Uterus (tissue), 4 donors: Measurements from ENCODE around the gene PCDH9. TPM values are rescaled to one million over a fixed set of nuclear protein-coding genes. Genes with fewer than 3 reads are reported as not detected.

ENCODE experiments used
- DNase-seq, 2 donors: peaks; one replicate each; pipeline ENCODE4 v3.0.0-alpha.2; 2019 to 2020
- H3K27ac ChIP-seq, 2 donors: fragments of 200-600 bp; sonication (generic); 1 replicate in 1 of 2; 2 replicates in 1 of 2; pipeline ENCODE4 v1.5.1; 2016 to 2018
- H3K27me3 ChIP-seq, 2 donors: fragments of 200-600 bp; sonication (generic); one replicate each; pipeline ENCODE4 v1.5.1; 2018 to 2019; ENCODE audit warnings: control low read depth in 1 of 2
- H3K36me3 ChIP-seq, 2 donors: fragments of 200-600 bp; sonication (generic); one replicate each; pipeline ENCODE4 v1.5.1; 2019; ENCODE audit warnings: control low read depth in 1 of 2
- H3K4me1 ChIP-seq, 2 donors: fragments of 200-600 bp; sonication (generic); one replicate each; pipeline ENCODE4 v1.5.1; 2018 to 2019; ENCODE audit warnings: control low read depth in 1 of 2
- H3K4me3 ChIP-seq, 2 donors: fragments of 200-600 bp; sonication (generic); 1 replicate in 1 of 2; 2 replicates in 1 of 2; pipeline ENCODE4 v1.5.1; 2018 to 2019; ENCODE audit warnings: mild to moderate bottlenecking in 1 of 2
- H3K9me3 ChIP-seq, 2 donors: fragments of 200-600 bp; sonication (generic); one replicate each; pipeline ENCODE4 v1.5.1; 2019; ENCODE audit warnings: control low read depth in 1 of 2
- POLR2A ChIP-seq, 2 donors: fragments of 450-650 bp; IDR thresholded peaks; one replicate each; pipeline ENCODE4 v1.6.1; 2016; ENCODE audit warnings: antibody characterized with exemption in 2 of 2, mild to moderate bottlenecking in 1 of 2, moderate library complexity in 1 of 2
- intact Hi-C: fragments of 100-400 bp; cut with DNase I; formaldehyde crosslinking; loops from one replicate; pipeline ENCODE4 v1.15.1; 2023; ENCODE audit warnings: low total_unique reads
- total RNA-seq, 4 donors: library from RNA; depleted of rRNA in 3 of 4; stranded (reverse); fragments of >200 nt in 3 of 4; gene quantifications; one replicate each; pipeline versions ENCODE4 v1.1.0 to v1.2.4, GENCODE V29; 2014 to 2023
- TF ChIP-seq, protein P1 (sequence below), 4 experiments: fragments of 200-600 bp in 2 of 4; fragments of 450-650 bp in 2 of 4; sonication (generic) in 2 of 4; IDR thresholded peaks; one replicate each; pipeline ENCODE4 v1.5.1; 2016 to 2019; ENCODE audit warnings: antibody characterized with exemption in 4 of 4, mild to moderate bottlenecking in 2 of 4, moderate library complexity in 1 of 4
- donor health status: DM: yes; HTN: yes; CAD: no.

The PCDH9 gene
- total RNA-seq, 4 donors from 2014 or later, result 0.51 to 45.7 (median 2.1) TPM

DNA sequence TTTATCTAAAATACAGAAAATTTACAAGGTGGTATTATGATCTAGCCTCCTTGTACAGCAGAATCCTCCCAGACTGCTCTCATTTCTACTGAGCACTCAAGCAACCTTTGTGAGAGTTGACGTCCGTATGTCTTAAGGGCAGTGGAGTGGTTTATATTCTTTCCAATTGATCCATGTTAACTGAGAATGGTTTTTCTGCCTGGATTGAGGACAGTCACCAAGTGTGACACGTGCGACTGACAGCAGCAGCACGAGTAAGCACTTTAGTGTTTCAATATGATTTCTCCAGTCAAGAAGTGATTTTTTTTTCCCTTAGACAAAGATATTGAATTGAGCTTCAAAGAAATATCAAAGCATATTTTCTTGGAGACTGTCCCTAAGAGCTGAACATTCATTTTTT is 901.7 kb downstream of the PCDH9 start:
- Histone ChIP-seq H3K36me3 (no peaks in the 10 kb centered on the region), H3K4me1 (no peaks in the 10 kb centered on the region), H3K27me3 (no peaks in the 10 kb centered on the region), H3K27ac (no peak overlapping the region), H3K4me3 (no peak overlapping the region), H3K9me3 (no peaks in the 10 kb centered on the region)
- TF ChIP-seq, protein P1, sequence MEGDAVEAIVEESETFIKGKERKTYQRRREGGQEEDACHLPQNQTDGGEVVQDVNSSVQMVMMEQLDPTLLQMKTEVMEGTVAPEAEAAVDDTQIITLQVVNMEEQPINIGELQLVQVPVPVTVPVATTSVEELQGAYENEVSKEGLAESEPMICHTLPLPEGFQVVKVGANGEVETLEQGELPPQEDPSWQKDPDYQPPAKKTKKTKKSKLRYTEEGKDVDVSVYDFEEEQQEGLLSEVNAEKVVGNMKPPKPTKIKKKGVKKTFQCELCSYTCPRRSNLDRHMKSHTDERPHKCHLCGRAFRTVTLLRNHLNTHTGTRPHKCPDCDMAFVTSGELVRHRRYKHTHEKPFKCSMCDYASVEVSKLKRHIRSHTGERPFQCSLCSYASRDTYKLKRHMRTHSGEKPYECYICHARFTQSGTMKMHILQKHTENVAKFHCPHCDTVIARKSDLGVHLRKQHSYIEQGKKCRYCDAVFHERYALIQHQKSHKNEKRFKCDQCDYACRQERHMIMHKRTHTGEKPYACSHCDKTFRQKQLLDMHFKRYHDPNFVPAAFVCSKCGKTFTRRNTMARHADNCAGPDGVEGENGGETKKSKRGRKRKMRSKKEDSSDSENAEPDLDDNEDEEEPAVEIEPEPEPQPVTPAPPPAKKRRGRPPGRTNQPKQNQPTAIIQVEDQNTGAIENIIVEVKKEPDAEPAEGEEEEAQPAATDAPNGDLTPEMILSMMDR (IDR thresholded peaks at IDR 0.05), result no peak
- no peak for TF ChIP-seq POLR2A (IDR thresholded peaks at IDR 0.05)
- DNase-seq, result no peak
- intact Hi-C loops, result no loop called here

DNA sequence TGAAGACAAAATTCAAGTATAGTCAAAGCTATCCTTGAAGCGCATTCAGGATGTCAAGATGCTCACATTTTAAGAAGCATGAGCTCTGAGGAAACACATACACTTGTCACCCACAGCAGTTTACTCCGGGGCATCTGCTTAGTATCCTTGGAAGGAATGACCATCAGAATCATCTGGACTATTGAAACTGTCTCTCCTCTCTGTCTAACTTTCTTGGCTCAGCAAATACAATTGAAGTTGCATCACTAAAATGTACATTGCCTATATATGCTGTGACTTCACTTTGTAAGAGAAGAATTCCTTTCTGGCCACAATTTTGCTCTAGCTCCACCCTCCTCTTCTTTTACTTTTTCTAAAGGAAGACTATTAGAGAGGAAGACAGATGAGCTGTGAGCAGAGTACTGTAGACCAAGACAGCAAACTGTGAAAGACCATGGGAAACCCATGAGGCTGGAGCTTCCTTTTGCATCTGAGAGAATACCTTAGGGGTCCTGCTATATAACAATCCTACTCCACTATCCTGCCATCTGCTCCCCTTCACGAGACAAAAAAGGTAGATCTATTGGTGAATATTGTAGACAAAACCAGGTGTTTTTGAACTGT is 906.3 kb downstream of the PCDH9 start:
- Histone ChIP-seq H3K4me3 (no peak overlapping the region), H3K27me3 (no peaks in the 10 kb centered on the region), H3K4me1 (no peaks in the 10 kb centered on the region), H3K36me3 (no peaks in the 10 kb centered on the region), H3K27ac (no peak overlapping the region), H3K9me3 (no peaks in the 10 kb centered on the region)
- intact Hi-C loops, result no loop called here
- DNase-seq, result no peak
- TF ChIP-seq POLR2A (IDR thresholded peaks at IDR 0.05), result no peak
- TF ChIP-seq, protein P1 (IDR thresholded peaks at IDR 0.05), result no peak

DNA sequence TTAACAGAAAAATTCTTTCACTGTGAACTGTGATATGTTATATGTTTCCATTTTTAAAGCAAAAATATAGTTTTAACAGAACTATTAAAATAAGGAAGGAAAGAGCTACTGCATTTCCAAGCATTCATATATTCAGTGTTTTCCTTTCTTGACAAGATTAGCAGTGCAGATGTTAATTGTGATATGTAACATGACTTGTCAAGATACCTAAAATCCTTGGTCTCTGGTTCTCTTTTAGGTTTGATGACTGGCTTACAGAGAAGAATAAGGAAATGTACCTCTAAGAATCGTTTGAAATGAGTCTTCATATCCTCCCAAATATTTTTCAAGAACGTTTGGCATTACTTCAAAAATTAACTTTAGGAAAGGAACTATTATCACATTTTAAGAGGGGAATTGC is 907.2 kb downstream of the PCDH9 start:
- DNase-seq, result no peak
- intact Hi-C loops, result no loop called here

DNA sequence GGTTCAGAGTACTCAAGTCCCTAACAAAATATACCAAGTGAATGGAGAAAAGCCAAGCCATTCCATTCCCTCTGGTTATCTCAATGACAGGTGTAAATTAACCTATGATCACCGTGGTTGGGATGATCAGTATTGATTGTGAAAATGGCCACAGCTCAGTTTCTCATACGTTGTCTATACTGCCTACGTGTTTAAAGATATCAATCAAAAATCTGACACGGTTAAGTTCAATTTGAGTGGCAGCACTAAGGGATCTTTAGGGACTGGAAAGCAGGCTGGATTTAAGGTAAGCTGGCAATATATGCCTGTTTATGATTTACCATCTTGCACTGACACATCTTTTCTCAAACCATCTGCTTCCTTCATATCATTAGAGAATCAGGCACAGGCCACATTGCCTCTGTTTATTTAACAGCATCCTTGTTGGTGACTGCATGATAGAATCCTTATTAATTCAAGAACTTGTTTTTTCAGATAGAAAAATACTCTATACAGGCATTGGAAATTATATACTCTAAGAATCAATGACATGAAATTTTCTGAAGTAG is 907.9 kb downstream of the PCDH9 start:
- Histone ChIP-seq H3K4me1 (no peaks in the 10 kb centered on the region), H3K27me3 (no peaks in the 10 kb centered on the region), H3K4me3 (no peak overlapping the region), H3K9me3 (no peaks in the 10 kb centered on the region), H3K27ac (no peak overlapping the region), H3K36me3 (no peaks in the 10 kb centered on the region)
- DNase-seq, result no peak
- intact Hi-C loops, result no loop called here
- TF ChIP-seq, protein P1 (IDR thresholded peaks at IDR 0.05), result no peak
- no peak for TF ChIP-seq POLR2A (IDR thresholded peaks at IDR 0.05)

More for the DNA sequence above, 907.2 kb downstream of the PCDH9 start:
- H3K36me3 ChIP-seq, result no peaks in the 10 kb centered on the region
- no peak overlapping the region for H3K27ac ChIP-seq
- no peak overlapping the region for H3K4me3 ChIP-seq
- TF ChIP-seq, protein P1 (IDR thresholded peaks at IDR 0.05), result no peak
- TF ChIP-seq POLR2A (IDR thresholded peaks at IDR 0.05), result no peak
- no peaks in the 10 kb centered on the region for H3K4me1 ChIP-seq
- H3K27me3 ChIP-seq, result no peaks in the 10 kb centered on the region
- no peaks in the 10 kb centered on the region for H3K9me3 ChIP-seq

DNA sequence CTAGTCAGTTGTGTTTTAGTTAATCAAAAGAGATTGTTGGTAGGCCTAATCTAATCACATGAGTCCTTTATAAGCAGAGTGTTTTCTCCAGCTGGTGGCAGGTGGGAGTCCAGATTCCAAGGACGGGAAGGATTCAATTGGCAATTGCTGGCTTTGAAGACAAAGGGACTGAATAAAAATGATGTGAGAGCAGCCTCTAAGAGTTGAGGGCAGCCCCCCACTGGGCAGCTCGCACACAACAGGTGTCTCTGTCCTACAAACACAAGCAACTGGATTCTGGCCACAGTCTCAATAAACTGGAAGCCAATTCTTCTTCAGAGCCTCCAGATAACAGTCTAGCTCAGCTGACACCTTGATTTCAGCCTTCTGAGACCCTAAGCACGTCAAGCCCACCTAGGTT is 915.2 kb downstream of the PCDH9 start:
- no peaks in the 10 kb centered on the region for H3K36me3 ChIP-seq
- H3K27me3 ChIP-seq, result no peaks in the 10 kb centered on the region
- intact Hi-C loops, result no loop called here
- H3K4me3 ChIP-seq, result no peak overlapping the region
- no peaks in the 10 kb centered on the region for H3K9me3 ChIP-seq
- no peaks in the 10 kb centered on the region for H3K4me1 ChIP-seq
- H3K27ac ChIP-seq, result no peak overlapping the region
- no peak for TF ChIP-seq POLR2A (IDR thresholded peaks at IDR 0.05)
- TF ChIP-seq, protein P1 (IDR thresholded peaks at IDR 0.05), result no peak
- DNase-seq, result no peak
